ENCODE measurements around the gene CCT5. TPM values are rescaled to one million over a fixed set of nuclear protein-coding genes. Genes with fewer than 3 reads are reported as not detected.
"Not testable (repeated sequence)": the region's sequence is repeated elsewhere in the genome, so short reads cannot be mapped to it uniquely, and the experiment has no call there.

Gene CCT5
- total RNA-seq, 1 donor, result 359 TPM

DNA sequence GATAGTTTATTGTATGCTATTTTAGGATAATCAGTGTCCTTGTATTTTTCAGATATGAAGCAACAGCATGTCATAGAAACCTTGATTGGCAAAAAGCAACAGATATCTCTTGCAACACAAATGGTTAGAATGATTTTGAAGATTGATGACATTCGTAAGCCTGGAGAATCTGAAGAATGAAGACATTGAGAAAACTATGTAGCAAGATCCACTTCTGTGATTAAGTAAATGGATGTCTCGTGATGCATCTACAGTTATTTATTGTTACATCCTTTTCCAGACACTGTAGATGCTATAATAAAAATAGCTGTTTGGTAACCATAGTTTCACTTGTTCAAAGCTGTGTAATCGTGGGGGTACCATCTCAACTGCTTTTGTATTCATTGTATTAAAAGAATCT lies 14.5 kb downstream of the CCT5 start:
- DNase-seq (ENCODE audit: low read depth), result no peak
- no peak overlapping the region for H3K4me3 ChIP-seq (ENCODE audit: low read depth, low read length)
- TF ChIP-seq, protein P1, sequence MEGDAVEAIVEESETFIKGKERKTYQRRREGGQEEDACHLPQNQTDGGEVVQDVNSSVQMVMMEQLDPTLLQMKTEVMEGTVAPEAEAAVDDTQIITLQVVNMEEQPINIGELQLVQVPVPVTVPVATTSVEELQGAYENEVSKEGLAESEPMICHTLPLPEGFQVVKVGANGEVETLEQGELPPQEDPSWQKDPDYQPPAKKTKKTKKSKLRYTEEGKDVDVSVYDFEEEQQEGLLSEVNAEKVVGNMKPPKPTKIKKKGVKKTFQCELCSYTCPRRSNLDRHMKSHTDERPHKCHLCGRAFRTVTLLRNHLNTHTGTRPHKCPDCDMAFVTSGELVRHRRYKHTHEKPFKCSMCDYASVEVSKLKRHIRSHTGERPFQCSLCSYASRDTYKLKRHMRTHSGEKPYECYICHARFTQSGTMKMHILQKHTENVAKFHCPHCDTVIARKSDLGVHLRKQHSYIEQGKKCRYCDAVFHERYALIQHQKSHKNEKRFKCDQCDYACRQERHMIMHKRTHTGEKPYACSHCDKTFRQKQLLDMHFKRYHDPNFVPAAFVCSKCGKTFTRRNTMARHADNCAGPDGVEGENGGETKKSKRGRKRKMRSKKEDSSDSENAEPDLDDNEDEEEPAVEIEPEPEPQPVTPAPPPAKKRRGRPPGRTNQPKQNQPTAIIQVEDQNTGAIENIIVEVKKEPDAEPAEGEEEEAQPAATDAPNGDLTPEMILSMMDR (IDR thresholded peaks at IDR 0.05; ENCODE audit: insufficient read depth, low read length), result no peak

DNA sequence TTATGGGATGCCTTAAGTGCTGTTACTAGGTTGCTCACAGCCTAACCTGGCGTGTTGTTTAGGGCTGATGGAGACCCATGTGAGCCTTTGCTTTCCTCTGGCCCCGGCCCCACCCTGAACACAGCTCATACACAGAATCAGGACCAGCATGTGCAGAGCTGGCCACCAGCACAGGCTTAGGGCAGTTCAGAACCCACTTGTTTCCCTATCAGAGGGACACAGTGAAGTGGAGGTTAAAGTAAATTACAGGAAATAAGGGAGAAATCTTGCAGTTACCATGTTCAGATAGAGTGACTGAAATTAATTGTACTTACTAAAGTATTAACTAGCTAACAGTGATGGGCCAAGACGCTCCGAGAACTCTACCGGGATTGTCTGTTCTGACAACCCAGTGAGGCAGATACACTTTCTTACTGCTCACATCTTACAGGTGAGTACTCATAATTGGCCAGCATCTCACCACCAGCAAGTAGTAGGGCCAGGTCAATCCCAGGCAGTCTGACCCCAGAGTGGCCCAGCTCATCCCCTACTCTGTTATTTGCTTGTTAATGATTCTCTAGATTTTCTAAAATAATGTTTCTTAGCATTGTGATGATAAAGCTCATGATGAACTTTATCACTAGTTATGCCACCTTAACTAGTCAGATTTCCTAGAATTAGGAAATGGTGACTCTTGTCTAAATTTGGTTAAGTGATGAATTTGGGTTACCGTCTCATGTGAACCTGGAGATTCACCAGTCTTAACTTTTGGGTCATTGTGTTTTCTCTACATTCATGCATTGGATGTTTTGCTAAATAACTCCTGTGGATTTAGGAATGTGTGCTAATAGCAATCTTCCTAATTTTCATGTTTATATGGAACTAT lies 15.4 kb downstream of the CCT5 start:
- TF ChIP-seq, protein P1 (IDR thresholded peaks at IDR 0.05; ENCODE audit: insufficient read depth, low read length), result no peak
- no peak for DNase-seq (ENCODE audit: low read depth)
- H3K4me3 ChIP-seq (ENCODE audit: low read depth, low read length), result no peak overlapping the region

DNA sequence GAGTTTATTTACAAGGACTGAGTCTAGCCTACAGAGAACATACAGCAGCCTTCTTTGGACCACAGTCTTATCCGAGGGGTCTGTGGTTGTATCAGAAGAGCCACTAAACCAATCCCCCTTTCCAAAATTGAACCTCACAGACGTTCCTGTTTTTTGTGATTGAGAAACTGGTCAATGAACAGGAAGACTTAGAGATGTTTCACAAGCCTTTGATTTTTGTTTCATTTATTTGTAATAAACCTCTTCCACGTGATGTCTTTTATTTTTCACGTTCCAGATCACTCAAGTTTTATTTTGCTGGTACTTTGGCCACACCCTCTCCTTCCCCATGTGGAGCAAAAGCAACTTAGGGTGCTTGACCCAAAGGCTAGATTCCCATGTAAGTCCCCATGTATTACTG lies 16.1 kb downstream of the CCT5 start:
- H3K4me3 ChIP-seq (ENCODE audit: low read depth, low read length), result no peak overlapping the region
- no peak for DNase-seq (ENCODE audit: low read depth)
- TF ChIP-seq, protein P1 (IDR thresholded peaks at IDR 0.05; ENCODE audit: insufficient read depth, low read length), result no peak

DNA sequence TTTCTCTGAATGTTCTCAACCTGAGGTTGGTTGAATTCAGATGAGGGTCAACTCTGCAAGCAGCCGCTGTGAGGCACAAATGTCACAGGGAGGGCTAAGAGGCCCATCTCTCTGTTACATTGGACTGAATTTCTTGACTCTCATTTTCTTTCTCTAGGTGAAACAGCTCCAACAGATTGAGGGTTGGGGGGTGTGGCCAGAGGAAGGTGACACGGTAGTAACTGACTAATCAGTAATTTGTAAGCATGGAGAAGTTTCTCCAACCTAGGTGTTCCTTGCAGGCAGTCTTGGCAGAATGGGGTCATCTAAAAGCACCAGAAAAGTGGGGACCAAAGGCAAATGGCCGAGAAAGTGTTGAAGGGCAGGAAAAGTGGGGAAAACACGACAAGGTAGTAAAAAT lies 16.8 kb downstream of the CCT5 start:
- DNase-seq (ENCODE audit: low read depth), result no peak
- H3K4me3 ChIP-seq (ENCODE audit: low read depth, low read length), result no peak overlapping the region
- TF ChIP-seq, protein P1 (IDR thresholded peaks at IDR 0.05; ENCODE audit: insufficient read depth, low read length), result no peak

DNA sequence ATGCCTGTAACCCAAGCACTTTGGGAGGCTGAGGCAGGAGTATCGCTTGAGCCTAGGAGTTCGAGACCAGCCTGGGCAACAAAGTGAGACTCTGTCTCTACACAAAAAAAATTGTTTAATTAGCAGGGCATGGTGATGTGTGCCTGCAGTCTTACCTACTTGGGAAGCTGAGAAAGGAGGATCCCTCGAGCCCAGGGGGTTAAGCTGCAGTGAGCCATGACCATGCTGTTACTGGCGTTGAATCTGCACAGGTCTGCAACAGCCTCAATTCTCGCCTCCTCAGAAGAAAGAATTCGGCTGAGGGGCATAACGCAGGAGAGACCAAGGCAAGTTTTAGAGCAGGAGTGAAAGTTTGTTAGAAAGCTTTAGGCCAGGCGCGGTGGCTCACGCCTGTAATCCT lies 18.0 kb downstream of the CCT5 start:
- TF ChIP-seq, protein P1 (IDR thresholded peaks at IDR 0.05; ENCODE audit: insufficient read depth, low read length), result no peak
- DNase-seq (ENCODE audit: low read depth), result no peak
- no peak overlapping the region for H3K4me3 ChIP-seq (ENCODE audit: low read depth, low read length)

DNA sequence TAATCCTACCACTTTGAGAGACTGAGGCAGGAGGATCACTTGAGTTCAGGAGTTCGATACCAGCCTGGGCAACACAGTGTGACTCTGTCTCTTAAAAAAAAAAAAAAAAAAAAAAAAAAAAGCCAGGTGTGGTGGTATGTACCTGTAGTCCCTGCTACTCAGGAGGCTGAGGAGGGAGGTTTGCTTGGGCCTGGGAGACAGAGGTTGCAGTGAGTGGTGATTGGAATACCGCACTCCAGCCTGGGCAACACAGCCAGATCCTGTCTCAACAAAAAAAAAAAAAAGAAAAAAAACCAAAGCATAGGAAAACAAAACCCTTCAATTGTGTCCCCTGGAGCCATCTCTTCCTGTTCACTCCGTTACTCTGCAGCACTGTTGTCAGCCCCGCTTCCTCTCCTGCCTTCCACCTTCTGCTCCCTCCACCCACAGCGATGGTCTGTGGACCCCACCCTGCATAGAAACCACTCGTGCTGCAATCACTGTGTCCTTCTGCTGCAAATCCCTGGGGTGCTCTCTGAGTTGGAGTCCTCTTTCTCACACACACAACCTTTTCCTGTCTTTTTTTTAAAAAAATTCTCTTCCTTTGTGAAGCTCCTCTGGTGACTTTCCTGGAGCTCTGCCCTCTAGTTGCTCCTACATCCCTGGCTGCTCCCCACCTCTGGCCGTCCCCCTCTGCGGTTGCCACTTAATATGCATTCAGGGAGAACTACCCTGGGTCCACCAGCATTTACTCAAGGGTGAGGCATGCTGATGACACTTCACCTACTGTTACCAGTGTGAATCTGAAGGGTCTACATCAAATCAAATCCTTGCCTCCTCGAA lies 22.2 kb downstream of the CCT5 start:
- H3K4me3 ChIP-seq (ENCODE audit: low read depth, low read length), result no peak overlapping the region
- TF ChIP-seq, protein P1 (IDR thresholded peaks at IDR 0.05; ENCODE audit: insufficient read depth, low read length), result no peak
- no peak for DNase-seq (ENCODE audit: low read depth)

DNA sequence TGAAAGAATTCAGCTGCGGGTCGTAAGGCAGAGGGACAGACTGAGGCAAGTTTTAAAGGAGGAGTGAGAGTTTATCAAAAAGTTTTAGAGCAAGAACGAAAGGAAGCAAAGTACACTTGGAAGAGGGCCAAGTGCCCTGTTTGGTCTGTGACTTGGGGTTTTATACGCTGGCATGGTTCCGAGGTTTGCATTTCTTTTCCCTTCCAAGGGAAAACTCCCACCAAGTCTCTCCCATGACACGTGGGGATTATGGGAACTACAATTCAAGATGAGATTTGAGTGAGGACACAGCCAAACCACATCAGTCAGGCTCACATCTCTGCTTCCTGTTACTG lies 22.8 kb downstream of the CCT5 start:
- not testable (repeated sequence) for H3K4me3 ChIP-seq (ENCODE audit: low read depth, low read length); DNase-seq (ENCODE audit: low read depth)
